DMS79 treated with DMSO at 0.1 percent for 48 hours (cell line): ENCODE measurements around the gene CAMTA1.

Experiments
- DNase-seq: peaks from one replicate; lab custom pipeline; 2025; lab: John Stamatoyannopoulos, UW

CAMTA1 gene

GRCh38 chr1:6928106-6928885 lies 143.0 kb downstream of the CAMTA1 start:
- no peak for DNase-seq

- DNase-seq = no peak
Measured at GRCh38 chr1:6930732-6931300, 145.6 kb downstream of the CAMTA1 start.

- peak; percentile 85 for DNase-seq
Measured at GRCh38 chr1:6935361-6935883, 150.2 kb downstream of the CAMTA1 start.

GRCh38 chr1:6935911-6936690 lies 150.8 kb downstream of the CAMTA1 start:
- peak; percentile 35 for DNase-seq

- DNase-seq = no peak
Measured at GRCh38 chr1:6937048-6937447, 151.8 kb downstream of the CAMTA1 start.

- no peak for DNase-seq
Measured at GRCh38 chr1:6939363-6939762, 154.1 kb downstream of the CAMTA1 start.

- no peak for DNase-seq
Measured at GRCh38 chr1:6941786-6942185, 156.5 kb downstream of the CAMTA1 start.

GRCh38 chr1:6942990-6943389 lies 157.7 kb downstream of the CAMTA1 start:
- no peak for DNase-seq

GRCh38 chr1:6944434-6944833 lies 159.2 kb downstream of the CAMTA1 start:
- DNase-seq = no peak

GRCh38 chr1:6947952-6948351 lies 162.7 kb downstream of the CAMTA1 start:
- DNase-seq = no peak

GRCh38 chr1:6948416-6948815 lies 163.2 kb downstream of the CAMTA1 start:
- no peak for DNase-seq

- no peak for DNase-seq
Measured at GRCh38 chr1:6948861-6949260, 163.6 kb downstream of the CAMTA1 start.

- DNase-seq = no peak
Measured at GRCh38 chr1:6950001-6950765, 164.9 kb downstream of the CAMTA1 start.

GRCh38 chr1:6951536-6951935 lies 166.3 kb downstream of the CAMTA1 start:
- DNase-seq = no peak

- DNase-seq = no peak
Measured at GRCh38 chr1:6953216-6953615, 168.0 kb downstream of the CAMTA1 start.

GRCh38 chr1:6953907-6954364 lies 168.7 kb downstream of the CAMTA1 start:
- peak; percentile 77 for DNase-seq

GRCh38 chr1:6954591-6954990 lies 169.3 kb downstream of the CAMTA1 start:
- DNase-seq = peak; percentile 84

- peak; percentile 84 for DNase-seq
Measured at GRCh38 chr1:6955357-6956094, 170.3 kb downstream of the CAMTA1 start.

- no peak for DNase-seq
Measured at GRCh38 chr1:6956488-6957159, 171.4 kb downstream of the CAMTA1 start.

- DNase-seq = no peak
Measured at GRCh38 chr1:6957341-6957740, 172.1 kb downstream of the CAMTA1 start.
